Measurements from ENCODE around the gene LRRC23. TPM values are rescaled to one million over a fixed set of nuclear protein-coding genes. Genes with fewer than 3 reads are reported as not detected.
"Not testable (repeated sequence)": the region's sequence is repeated elsewhere in the genome, so short reads cannot be mapped to it uniquely, and the experiment has no call there.

Gene LRRC23, protein sequence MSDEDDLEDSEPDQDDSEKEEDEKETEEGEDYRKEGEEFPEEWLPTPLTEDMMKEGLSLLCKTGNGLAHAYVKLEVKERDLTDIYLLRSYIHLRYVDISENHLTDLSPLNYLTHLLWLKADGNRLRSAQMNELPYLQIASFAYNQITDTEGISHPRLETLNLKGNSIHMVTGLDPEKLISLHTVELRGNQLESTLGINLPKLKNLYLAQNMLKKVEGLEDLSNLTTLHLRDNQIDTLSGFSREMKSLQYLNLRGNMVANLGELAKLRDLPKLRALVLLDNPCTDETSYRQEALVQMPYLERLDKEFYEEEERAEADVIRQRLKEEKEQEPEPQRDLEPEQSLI
- polyA plus RNA-seq (2012; ENCODE audit: insufficient read depth, insufficient read length) = 20.7 TPM

DNA sequence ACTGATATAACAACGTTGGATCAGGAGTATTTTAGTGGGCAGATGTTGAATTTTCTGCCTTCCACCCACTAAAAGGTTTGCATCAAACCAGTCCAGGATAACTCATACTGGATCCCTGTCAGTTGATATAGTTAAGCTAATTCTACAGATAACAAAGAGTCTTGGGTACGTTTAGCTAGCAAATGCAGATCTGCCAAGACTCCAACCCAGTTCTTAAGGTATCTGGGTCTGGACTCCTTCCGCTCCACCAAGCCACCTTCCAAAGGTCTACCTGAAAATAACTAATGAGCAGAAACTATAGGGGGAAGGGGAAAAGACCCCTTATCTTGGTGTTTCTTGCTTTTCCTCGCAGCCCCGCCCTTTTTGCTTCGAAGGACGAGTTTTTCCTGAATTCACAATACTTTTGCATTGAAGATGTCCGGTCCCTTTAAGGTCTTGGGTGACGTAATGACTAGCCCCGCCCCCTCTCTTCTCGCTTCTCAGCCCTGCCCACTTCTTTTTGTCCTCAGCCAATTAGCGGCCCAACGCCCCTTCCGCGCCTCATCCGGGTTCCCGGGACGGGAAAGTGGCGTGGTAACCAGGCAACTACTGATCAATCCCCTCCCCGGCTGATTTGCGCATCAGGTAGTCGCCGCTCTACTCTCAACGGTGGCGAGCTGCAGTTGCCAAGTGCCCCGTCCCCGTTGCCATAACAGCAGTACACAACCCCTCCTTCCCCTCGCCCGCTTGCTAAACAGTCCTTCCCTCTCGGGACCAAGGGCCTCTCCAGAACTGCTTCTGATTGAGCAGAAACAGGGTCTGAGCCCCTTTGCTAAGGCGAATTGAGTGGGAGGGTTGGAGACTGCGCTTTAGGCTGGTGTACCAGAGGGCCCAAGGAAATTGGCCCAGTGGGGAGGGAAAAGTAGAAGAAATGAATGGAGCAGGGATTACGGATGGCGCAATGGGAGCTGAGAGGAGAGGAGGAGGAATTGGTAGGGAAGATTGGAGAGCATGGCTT lies at the start of gene LRRC23:
Gene LRRC23 (plus strand): TSS at position 543 of the 997 bp plus-strand sequence. CDS start 812 bp downstream, outside the sequence.
- DNase-seq (ENCODE audit: low read depth, low spot score) = peak; percentile 96
- H3K4me3 ChIP-seq (ENCODE audit: low read length) = peak within 1 kb of the TSS; percentile 90

DNA sequence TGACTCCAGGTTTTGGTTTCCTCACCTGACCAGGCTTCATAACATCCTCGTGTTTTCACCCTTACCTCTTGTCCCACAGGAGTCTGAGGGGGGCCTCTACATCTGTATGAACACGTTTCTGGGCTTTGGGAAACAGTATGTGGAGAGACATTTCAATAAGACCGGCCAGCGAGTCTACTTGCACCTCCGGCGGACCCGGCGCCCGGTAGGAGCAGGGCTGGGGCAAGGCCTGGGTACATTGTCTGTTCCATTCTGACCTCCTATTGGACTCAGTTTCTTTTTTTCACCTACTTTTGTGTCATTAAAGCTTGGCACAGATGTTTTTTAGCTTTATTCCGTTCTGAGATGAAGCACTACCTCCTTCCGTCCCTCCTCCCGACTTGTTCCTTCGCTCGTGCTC lies 49.3 kb upstream of the LRRC23 start:
- H3K4me3 ChIP-seq (ENCODE audit: low read length) = no peak overlapping the region
- no peak for DNase-seq (ENCODE audit: low read depth, low spot score)

DNA sequence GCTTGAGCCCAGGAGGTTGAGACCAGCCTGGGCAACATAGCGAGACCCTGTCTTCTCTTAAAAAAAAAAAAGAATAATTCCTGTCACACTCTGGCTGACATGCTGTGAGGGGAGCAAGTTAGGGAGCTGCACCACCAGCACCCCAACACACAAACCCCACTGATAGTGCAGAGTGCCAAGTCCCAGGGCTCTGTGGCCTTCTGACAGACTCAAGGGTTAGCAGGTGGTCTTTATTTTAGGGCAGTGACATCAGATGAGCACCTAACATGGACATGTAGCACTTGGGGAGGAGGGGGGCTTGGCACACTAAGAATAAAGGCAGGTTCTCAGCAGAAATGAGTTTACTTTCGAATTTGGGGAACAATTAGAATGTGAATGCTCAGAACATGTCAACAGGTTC lies 45.8 kb upstream of the LRRC23 start:
- no peak for DNase-seq (ENCODE audit: low read depth, low spot score)
- no peak overlapping the region for H3K4me3 ChIP-seq (ENCODE audit: low read length)

DNA sequence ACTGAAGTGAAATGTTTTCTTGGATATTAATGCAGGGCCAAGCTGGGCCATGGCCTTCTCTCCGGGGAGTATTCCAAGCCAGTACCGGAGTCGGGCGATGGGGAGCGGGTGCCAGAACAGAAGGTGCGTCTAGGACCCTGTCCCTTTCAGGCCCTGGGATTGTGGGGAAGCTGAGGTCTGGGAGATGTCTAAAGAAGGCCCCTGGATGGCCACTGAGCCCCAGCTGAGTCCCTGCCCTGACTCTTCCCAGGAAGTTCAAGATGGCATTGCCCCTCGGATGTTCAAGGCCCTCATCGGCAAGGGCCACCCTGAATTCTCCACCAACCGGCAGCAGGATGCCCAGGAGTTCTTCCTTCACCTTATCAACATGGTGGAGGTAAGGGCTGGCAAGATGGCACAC lies 44.5 kb upstream of the LRRC23 start:
- no peak for DNase-seq (ENCODE audit: low read depth, low spot score)
- no peak overlapping the region for H3K4me3 ChIP-seq (ENCODE audit: low read length)

DNA sequence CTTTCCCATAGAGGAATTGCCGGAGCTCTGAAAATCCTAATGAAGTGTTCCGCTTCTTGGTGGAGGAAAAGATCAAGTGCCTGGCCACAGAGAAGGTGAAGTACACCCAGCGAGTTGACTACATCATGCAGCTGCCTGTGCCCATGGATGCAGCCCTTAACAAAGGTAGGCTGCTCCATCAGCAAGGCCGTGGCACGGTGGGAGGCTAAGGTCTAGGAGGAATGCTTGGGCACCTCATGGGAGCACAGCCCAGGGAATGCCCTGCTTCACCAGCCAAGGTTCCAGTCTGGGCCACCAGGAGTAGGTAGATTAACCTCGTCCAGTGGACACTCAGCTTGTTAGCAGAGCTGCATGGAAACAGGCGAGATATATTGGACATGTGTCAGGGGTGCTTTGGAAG lies 43.7 kb upstream of the LRRC23 start:
- H3K4me3 ChIP-seq (ENCODE audit: low read length) = no peak overlapping the region
- no peak for DNase-seq (ENCODE audit: low read depth, low spot score)

DNA sequence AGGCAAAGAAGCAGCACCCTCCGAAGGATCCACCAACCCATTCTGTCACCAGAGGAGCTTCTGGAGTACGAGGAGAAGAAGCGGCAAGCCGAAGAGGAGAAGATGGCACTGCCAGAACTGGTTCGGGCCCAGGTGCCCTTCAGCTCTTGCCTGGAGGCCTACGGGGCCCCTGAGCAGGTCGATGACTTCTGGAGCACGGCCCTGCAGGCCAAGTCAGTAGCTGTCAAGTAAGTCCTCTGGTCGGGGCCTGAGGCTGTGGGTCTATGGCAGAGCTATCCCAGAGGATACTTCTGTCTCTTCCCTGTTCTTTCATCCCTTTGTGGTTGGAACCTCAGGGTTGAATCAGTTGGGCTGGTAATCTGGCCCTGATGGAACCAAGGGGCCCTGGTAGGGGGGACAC lies 43.2 kb upstream of the LRRC23 start:
- no peak overlapping the region for H3K4me3 ChIP-seq (ENCODE audit: low read length)
- DNase-seq (ENCODE audit: low read depth, low spot score) = no peak

DNA sequence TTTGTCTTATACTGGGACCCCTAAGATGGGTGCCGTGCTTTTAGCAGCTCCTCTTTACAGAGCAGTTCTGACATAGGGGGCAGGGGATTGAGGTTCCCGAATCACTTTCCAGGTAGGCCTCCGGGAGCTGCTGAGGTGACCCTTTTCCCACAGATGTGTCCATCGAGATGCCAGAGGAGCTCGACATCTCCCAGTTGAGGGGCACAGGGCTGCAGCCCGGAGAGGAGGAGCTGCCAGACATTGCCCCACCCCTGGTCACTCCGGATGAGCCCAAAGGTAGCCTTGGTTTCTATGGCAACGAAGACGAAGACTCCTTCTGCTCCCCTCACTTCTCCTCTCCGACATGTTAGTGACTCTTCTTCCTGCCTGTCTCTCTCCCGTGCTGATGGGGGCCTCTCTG lies 41.6 kb upstream of the LRRC23 start:
- no peak for DNase-seq (ENCODE audit: low read depth, low spot score)
- no peak overlapping the region for H3K4me3 ChIP-seq (ENCODE audit: low read length)

DNA sequence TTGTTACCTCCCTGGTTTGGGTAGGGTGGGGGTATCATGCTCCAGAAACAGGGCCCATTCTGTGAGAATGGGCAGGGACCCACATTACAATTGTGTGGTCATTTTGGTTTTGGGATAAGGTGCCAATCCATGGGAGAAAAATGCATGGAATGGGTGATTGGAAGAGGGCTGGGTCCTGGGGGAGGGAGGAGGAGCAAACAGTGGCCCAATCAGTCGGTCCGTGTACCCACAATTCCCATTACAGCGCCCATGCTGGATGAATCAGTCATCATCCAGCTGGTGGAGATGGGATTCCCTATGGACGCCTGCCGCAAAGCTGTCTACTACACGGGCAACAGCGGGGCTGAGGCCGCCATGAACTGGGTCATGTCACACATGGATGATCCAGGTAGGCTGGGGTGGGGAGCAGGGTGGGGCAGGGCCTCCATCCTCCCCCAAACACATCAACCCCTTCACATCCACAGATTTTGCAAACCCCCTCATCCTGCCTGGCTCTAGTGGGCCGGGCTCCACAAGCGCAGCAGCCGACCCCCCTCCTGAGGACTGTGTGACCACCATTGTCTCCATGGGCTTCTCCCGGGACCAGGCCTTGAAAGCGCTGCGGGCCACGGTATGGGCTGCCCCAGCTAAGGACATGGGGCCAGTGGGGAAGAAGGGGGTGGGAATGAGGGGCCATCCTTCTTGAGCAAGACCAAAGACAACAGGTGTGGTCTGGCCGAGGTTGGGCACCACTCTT lies 40.9 kb upstream of the LRRC23 start:
- DNase-seq (ENCODE audit: low read depth, low spot score) = no peak
- no peak overlapping the region for H3K4me3 ChIP-seq (ENCODE audit: low read length)

DNA sequence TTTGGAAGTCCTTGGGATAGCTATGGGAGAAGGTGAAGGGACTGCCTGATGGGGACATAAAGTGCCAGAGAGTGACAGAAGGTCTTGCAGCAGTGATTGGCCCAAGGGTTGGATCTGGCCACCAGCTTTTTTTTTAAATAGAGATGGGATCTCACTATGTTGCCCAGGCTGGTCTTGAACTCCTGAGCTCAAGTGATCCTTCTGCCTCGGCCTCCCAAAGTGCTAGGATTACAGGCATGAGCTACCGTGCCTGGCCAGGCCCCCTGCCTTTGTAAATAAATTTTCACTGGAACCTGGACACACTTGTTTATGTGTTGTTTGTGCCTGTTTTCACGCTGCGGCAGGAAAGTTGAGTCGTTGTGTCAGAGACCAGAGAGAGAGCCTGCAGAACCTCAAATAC lies 39.3 kb upstream of the LRRC23 start:
- DNase-seq (ENCODE audit: low read depth, low spot score); H3K4me3 ChIP-seq (ENCODE audit: low read length): not testable (repeated sequence)

DNA sequence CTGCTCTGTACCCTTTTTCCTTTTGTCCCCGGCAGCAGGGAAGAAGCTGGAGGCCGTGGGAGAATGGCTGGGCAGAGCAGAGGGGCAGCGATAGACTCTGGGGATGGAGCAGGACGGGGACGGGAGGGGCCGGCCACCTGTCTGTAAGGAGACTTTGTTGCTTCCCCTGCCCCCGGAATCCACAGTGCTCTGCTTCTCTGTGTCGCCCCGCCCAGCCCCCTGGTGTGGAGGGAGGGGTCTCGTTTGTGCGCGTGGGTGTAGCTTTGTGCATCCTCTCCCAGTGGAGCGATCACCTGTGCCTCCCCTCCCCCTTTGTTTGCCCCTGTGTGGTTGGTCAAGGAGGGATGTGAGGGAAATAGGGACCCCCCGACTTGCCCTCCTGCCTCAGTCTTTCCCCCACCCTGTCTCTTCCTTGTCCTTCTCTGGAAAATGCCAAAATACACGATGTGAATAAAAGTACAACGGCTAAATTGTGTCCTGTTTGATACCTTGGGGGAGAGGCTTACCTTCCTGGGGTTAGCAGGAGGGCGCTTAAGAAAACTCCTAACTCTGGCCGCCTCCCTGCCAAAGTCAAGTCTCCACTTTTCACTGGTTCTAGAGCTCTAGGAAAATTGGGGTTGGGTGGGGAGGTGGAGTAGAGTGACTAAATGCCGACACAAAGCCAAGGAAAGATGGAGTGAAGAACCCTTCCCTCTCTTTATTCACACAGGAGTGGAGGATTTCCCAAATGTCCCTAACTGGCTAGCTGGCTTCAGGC lies 38.3 kb upstream of the LRRC23 start:
- DNase-seq (ENCODE audit: low read depth, low spot score) = no peak
- H3K4me3 ChIP-seq (ENCODE audit: low read length) = no peak overlapping the region

DNA sequence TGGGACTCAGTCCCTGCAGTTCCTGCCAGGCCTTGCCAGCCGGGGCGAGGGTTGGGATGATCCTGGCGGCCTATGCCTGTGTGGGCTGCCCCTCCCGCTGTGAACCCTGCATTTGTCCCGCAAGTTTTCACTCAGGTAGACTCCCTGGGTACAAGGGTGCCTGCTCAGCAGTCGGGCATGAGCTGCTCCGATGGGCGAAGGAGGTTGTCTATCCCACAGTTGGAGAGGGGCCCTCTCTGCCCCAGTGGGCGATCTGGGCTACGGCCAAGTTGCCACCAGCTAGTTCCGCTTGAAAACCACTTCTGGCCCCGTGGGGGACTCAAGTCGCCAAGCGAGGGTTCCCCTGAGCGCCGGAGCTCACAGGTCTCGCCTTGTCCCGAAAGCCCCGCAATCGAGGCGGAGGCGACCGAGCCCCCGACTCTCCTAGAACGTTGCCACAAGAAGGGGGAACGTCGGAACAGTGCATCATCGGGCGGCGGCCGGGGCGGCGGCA lies 37.7 kb upstream of the LRRC23 start:
- no peak for DNase-seq (ENCODE audit: low read depth, low spot score)
- peak overlapping the region; percentile 95 for H3K4me3 ChIP-seq (ENCODE audit: low read length)

DNA sequence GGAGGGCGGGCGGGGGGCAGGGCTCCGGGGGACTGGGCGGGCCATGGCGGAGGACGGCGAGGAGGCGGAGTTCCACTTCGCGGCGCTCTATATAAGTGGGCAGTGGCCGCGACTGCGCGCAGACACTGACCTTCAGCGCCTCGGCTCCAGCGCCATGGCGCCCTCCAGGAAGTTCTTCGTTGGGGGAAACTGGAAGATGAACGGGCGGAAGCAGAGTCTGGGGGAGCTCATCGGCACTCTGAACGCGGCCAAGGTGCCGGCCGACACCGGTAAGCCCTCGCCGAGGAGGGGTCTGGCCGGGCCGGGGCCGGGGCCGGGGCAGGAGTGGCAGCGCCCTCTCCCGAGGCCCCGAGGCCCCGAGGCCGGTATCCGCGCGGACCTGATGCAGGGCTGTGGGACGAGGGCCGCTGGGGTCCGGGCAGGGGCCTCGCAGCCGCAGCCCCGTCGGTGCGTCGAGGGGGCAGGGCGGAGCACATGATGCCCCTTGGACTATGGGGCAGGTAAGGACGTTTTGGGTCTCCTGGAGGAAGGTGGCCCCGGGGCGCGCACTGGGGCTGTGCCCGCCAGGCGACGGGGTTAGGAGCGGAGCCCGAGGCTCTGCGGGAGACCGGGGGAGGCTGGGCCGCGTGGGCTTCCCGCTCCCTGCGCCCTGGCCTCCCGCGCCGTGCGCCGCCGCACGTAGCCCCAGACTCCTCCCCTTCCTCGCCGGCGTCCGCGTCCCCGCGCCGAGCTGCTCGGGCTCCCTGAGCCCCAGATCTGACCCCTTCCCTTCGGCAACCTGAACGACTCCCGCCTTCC lies 37.0 kb upstream of the LRRC23 start, which contains the start of gene TPI1:
Gene TPI1 (plus strand): TSS at position 119 of the 798 bp plus-strand sequence. CDS start 36 bp downstream, at position 155.
- peak; percentile 53 for DNase-seq (ENCODE audit: low read depth, low spot score)
- peak within 1 kb of the TSS; percentile 95 for H3K4me3 ChIP-seq (ENCODE audit: low read length)

DNA sequence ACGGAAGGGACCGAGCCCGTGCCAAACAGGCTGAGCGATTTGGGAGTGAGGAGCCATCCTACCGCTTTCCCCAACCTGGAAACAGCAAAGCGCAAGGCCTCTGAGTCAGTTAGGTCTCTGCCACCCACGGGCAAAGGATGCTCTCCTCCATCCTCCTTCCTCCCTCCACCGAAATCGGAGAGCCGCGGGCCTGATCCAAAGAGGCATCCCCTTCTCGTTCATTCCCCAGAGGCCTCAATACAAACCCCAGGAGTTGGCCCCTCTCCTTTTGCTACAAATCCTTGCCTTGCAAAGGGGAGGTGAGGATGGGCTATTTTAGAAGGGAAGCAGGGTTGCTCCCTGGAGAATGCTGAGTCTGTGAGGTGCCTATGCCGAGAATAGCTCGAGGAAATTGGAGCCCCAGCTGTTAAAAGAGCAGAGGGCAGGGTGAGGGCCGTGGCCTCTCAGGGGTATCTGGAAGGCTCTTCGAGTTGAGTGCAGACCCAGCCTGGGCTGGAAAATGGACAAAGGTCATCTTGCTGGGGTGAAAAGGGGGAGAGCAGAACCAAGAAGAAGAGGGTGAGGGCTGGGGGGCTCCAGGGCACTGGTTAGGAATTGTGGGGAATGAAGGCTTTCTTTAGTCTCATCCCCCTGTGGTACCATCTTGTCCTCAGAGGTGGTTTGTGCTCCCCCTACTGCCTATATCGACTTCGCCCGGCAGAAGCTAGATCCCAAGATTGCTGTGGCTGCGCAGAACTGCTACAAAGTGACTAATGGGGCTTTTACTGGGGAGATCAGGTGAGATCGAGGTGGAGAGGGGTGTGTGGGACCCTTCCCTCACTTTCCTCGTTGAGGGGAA lies 36.2 kb upstream of the LRRC23 start:
- peak; percentile 38 for DNase-seq (ENCODE audit: low read depth, low spot score)
- peak overlapping the region; percentile 95 for H3K4me3 ChIP-seq (ENCODE audit: low read length)

DNA sequence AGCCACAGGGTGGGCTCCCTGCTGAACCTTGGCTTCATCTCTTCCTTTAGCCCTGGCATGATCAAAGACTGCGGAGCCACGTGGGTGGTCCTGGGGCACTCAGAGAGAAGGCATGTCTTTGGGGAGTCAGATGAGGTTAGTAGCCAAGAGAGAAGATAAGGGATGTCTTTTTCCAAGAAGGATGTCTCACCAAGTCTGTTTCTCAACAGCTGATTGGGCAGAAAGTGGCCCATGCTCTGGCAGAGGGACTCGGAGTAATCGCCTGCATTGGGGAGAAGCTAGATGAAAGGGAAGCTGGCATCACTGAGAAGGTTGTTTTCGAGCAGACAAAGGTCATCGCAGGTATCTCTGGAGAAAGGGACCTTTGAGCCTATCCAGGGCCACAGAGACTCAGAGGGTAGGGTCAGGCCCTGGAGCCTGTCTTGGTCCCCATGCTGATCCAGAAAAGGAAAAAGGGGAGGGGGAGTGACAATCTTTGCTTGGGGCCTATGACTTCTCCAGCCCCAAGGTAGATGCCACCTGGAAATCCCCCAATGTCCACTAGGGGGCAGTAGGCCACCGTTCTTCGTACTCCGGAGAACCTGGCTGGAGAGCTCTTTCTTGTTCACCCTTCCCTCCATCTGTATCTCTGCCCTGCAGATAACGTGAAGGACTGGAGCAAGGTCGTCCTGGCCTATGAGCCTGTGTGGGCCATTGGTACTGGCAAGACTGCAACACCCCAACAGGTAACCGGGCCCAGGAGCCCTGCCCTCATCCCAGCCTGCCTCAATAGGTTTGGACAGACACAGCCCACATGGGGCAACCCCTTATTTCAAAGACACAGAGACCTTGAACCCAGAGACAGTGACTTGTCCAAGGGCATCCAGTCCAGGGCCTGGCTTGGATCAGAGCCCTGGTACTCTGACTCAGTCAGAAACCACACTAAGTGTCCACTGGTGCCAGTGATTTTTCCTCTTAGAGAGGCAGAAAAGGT lies 35.3 kb upstream of the LRRC23 start:
- peak overlapping the region; percentile 95 for H3K4me3 ChIP-seq (ENCODE audit: low read length)
- DNase-seq (ENCODE audit: low read depth, low spot score) = peak; percentile 76

DNA sequence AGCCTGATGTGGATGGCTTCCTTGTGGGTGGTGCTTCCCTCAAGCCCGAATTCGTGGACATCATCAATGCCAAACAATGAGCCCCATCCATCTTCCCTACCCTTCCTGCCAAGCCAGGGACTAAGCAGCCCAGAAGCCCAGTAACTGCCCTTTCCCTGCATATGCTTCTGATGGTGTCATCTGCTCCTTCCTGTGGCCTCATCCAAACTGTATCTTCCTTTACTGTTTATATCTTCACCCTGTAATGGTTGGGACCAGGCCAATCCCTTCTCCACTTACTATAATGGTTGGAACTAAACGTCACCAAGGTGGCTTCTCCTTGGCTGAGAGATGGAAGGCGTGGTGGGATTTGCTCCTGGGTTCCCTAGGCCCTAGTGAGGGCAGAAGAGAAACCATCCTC lies 34.3 kb upstream of the LRRC23 start:
- not testable (repeated sequence) for H3K4me3 ChIP-seq (ENCODE audit: low read length); DNase-seq (ENCODE audit: low read depth, low spot score)
